Measurements from ENCODE around the gene ICA1.

GRCh38 chr7:8152489-8153192, 109.3 kb downstream of the ICA1 start:
- TF ChIP-seq POLR2AphosphoS5 (IDR thresholded peaks at IDR 0.05) (no peak), CTCF (IDR thresholded peaks at IDR 0.05) (no peak), POLR2A (IDR thresholded peaks at IDR 0.05) (no peak)

Data from breast epithelium (tissue), 3 donors.